Medulla oblongata (tissue), 1 donor: ENCODE results near the gene OR6A2.
"Not testable (repeated sequence)": the region's sequence is repeated elsewhere in the genome, so short reads cannot be mapped to it uniquely, and the experiment has no call there.

Experiments
- DNase-seq: peaks from one replicate; pipeline ENCODE4 v3.0.0-alpha.2; 2015; ENCODE audit errors: extremely low spot score

Gene OR6A2

GRCh38 chr11:6799402-6799801 lies at the start of gene OR6A2:
TSS of gene OR6A2 (minus strand) at chr11:6799689. CDS start at chr11:6795708, 3,981 bp downstream.
- DNase-seq = no peak

GRCh38 chr11:6845383-6845782 lies 45.9 kb upstream of the OR6A2 start, which contains the start of gene OR10A5:
TSS of gene OR10A5 (plus strand) at chr11:6845683. CDS start at chr11:6845683, 0 bp downstream.
- no peak for DNase-seq

- no peak for DNase-seq
These were observed 44.9 kb upstream of the OR6A2 start for GRCh38 chr11:6844356-6844755.

- DNase-seq = no peak
These were observed 44.2 kb upstream of the OR6A2 start for GRCh38 chr11:6843670-6844069.

- no peak for DNase-seq
These were observed 42.2 kb upstream of the OR6A2 start for GRCh38 chr11:6841694-6842093.

GRCh38 chr11:6834021-6834420 lies 34.5 kb upstream of the OR6A2 start:
- DNase-seq = peak; percentile 3

GRCh38 chr11:6833356-6833755 lies 33.9 kb upstream of the OR6A2 start:
- DNase-seq = no peak

- DNase-seq = no peak
These were observed 28.6 kb upstream of the OR6A2 start for GRCh38 chr11:6828103-6828502.

- DNase-seq = no peak
These were observed 25.8 kb upstream of the OR6A2 start for GRCh38 chr11:6825231-6825744.

GRCh38 chr11:6824136-6824823 lies 24.8 kb upstream of the OR6A2 start:
- no peak for DNase-seq

- no peak for DNase-seq
These were observed 19.5 kb upstream of the OR6A2 start for GRCh38 chr11:6818967-6819366.

GRCh38 chr11:6817694-6818093 lies 18.2 kb upstream of the OR6A2 start:
- DNase-seq = no peak

- no peak for DNase-seq
These were observed 14.2 kb upstream of the OR6A2 start for GRCh38 chr11:6813656-6814055.

- DNase-seq = peak; percentile 27
These were observed 13.0 kb upstream of the OR6A2 start for GRCh38 chr11:6812390-6813005.

GRCh38 chr11:6801075-6801474 lies 1.6 kb upstream of the OR6A2 start:
- DNase-seq = not testable (repeated sequence)

GRCh38 chr11:6794639-6795038 lies 4.8 kb downstream of the OR6A2 start:
- DNase-seq = no peak

- no peak for DNase-seq
These were observed 8.9 kb downstream of the OR6A2 start for GRCh38 chr11:6790546-6790945.

- no peak for DNase-seq
These were observed 16.8 kb downstream of the OR6A2 start, which contains the start of gene OR2AG1 for GRCh38 chr11:6782720-6783119. TSS of gene OR2AG1 (plus strand) at chr11:6783020. CDS start at chr11:6785038, 2,018 bp downstream.

GRCh38 chr11:6780829-6781228 lies 18.7 kb downstream of the OR6A2 start:
- DNase-seq = no peak

GRCh38 chr11:6778518-6778917 lies 21.0 kb downstream of the OR6A2 start:
- DNase-seq = no peak

GRCh38 chr11:6771926-6772893 lies 27.3 kb downstream of the OR6A2 start, which contains the start of gene OR2AG2:
TSS of gene OR2AG2 (minus strand) at chr11:6771976. CDS start at chr11:6768957, 3,019 bp downstream.
- DNase-seq = peak; percentile 71
